ENCODE results near the gene DCTN1. TPM values are rescaled to one million over a fixed set of nuclear protein-coding genes. Genes with fewer than 3 reads are reported as not detected.
"Not testable (repeated sequence)": the region's sequence is repeated elsewhere in the genome, so short reads cannot be mapped to it uniquely, and the experiment has no call there.

DCTN1 gene
- polyA plus RNA-seq, 2 of the 4 experiments (the other 2 are of a cell fraction), result 95.1 to 106 TPM

GRCh38 chr2:74421221-74421870 lies 41.2 kb upstream of the DCTN1 start, which contains the start of the genes C2orf81 and WDR54 (continued):
- peak; percentile 88 for TF ChIP-seq BHLHE40 (IDR thresholded peaks at IDR 0.05; ENCODE audit: low read depth, low read length)

GRCh38 chr2:74420443-74421103 lies 40.5 kb upstream of the DCTN1 start:
- CTCF ChIA-PET, result interaction anchor here (0.9 to 2.3 kb wide), 5 partner anchors 31 to 597 kb away, joined by 3 to 7 read pairs (median 3); no protein-coding TSS in a partner anchor
- H3K4me3 ChIP-seq, result peak overlapping the region; percentile 85
- not testable (repeated sequence) for FAIRE-seq; DNase-seq (ENCODE audit: low read depth in 1 of 2, low spot score in 1 of 2); ATAC-seq; H3K9me3 ChIP-seq; H3K4me1 ChIP-seq
- peak overlapping the region; percentile 80 to 87 for H3K27ac ChIP-seq
- POLR2A ChIA-PET, result interaction anchor here (0.6 to 1.5 kb wide), 8 partner anchors 12 to 683 kb away, joined by 3 to 9 read pairs (median 4); partner anchors contain the start of genes TPRKB and WBP1
- peak overlapping the region; percentile 66 for H3K4me2 ChIP-seq
- 68% methylated on average over 19 of the region's 19 CpGs for WGBS (ENCODE audit: missing lambda C conversion rate)

- H3K4me3 ChIP-seq, result no peak overlapping the region
- peaks cover 6% of the 10 kb centered on the region; the same call in 1 of the 3 replicates for H3K4me1 ChIP-seq
- H3K9me3 ChIP-seq, result no peaks in the 10 kb centered on the region
- ATAC-seq, result no peak
- ChIA-PET POLR2A (interaction anchor here (0.7 to 1.4 kb wide), 2 partner anchors 20 to 591 kb away, joined by 4 to 9 read pairs; no protein-coding TSS in a partner anchor), CTCF (interaction anchor here (1.5 kb wide), 1 partner anchor 31 kb away, joined by 3 read pairs; no protein-coding TSS in a partner anchor)
- TF ChIP-seq RAD21 (conservative IDR thresholded peaks at IDR 0.05 in 1 of 2, IDR thresholded peaks at IDR 0.05 in 1 of 2), result no peak
- no peak for TF ChIP-seq NFE2L2 (conservative IDR thresholded peaks at IDR 0.05; ENCODE audit: low read length)
- no peak for TF ChIP-seq CHD4 (IDR thresholded peaks at IDR 0.05; ENCODE audit: borderline replicate concordance)
- TF ChIP-seq TP53 (CRISPR knock-in tag; IDR thresholded peaks at IDR 0.05), result no peak
- no peak for TF ChIP-seq ESRRA (IDR thresholded peaks at IDR 0.05; ENCODE audit: borderline replicate concordance, low read length)
- no peak for TF ChIP-seq ELK1 (IDR thresholded peaks at IDR 0.05; ENCODE audit: low read depth, low read length)
- no peak for TF ChIP-seq RNF2 (IDR thresholded peaks at IDR 0.05; ENCODE audit: borderline replicate concordance, low read depth)
- no peak for TF ChIP-seq FOSB (CRISPR knock-in tag; IDR thresholded peaks at IDR 0.05)
- TF ChIP-seq RFX5 (IDR thresholded peaks at IDR 0.05), result no peak
- DNase-seq (ENCODE audit: low read depth in 1 of 2, low spot score in 1 of 2), result no peak
- 88% methylated on average over 2 of the region's 2 CpGs for WGBS (ENCODE audit: missing lambda C conversion rate)
- H3K27ac ChIP-seq, result no peak overlapping the region
- no peak overlapping the region; the same call in 2 of the 3 replicates for H3K4me2 ChIP-seq
- no peak for FAIRE-seq
These were observed 39.9 kb upstream of the DCTN1 start for GRCh38 chr2:74420006-74420405.

- ChIA-PET CTCF (interaction anchor here (1.2 to 1.7 kb wide), 2 partner anchors 10 to 19 kb away, joined by 3 to 5 read pairs; no protein-coding TSS in a partner anchor), POLR2A (no interaction called here)
- FAIRE-seq (no peak), ATAC-seq (no peak), DNase-seq (ENCODE audit: low read depth in 1 of 2, low spot score in 1 of 2) (no peak)
- Histone ChIP-seq H3K9me3 (no peaks in the 10 kb centered on the region), H3K4me1 (peaks cover 6% of the 10 kb centered on the region; the same call in 1 of the 3 replicates), H3K27ac (no peak overlapping the region), H3K4me3 (no peak overlapping the region), H3K4me2 (no peak overlapping the region)
- 87% methylated on average over 1 of the region's 1 CpG for WGBS (ENCODE audit: missing lambda C conversion rate)
- TF ChIP-seq ELK1 (IDR thresholded peaks at IDR 0.05; ENCODE audit: low read depth, low read length) (no peak), E2F6 (IDR thresholded peaks at IDR 0.05; ENCODE audit: borderline replicate concordance, low read depth) (no peak), KDM1A (IDR thresholded peaks at IDR 0.05; ENCODE audit: low read depth) (no peak), BHLHE40 (IDR thresholded peaks at IDR 0.05; ENCODE audit: low read depth, low read length) (no peak), GATA3 (IDR thresholded peaks at IDR 0.05; ENCODE audit: borderline replicate concordance) (no peak), JUN (IDR thresholded peaks at IDR 0.05) (no peak), FOSL2 (IDR thresholded peaks at IDR 0.05) (no peak), FOSL2 (CRISPR knock-in tag; IDR thresholded peaks at IDR 0.05) (no peak), CBX2 (IDR thresholded peaks at IDR 0.05; ENCODE audit: borderline replicate concordance, low read depth) (no peak), POLR2A (IDR thresholded peaks at IDR 0.05; ENCODE audit: low read length) (no peak), HDAC2 (IDR thresholded peaks at IDR 0.05) (no peak), HES2 (IDR thresholded peaks at IDR 0.05) (no peak), MYC (IDR thresholded peaks at IDR 0.05; ENCODE audit: borderline replicate concordance, low read length) (no peak)
These were observed 39.2 kb upstream of the DCTN1 start for GRCh38 chr2:74419345-74419744.

Measured in A549 (cell line).